NT2/D1 (cell line): ENCODE measurements around the gene KANK2.
"Not testable (repeated sequence)": the region's sequence is repeated elsewhere in the genome, so short reads cannot be mapped to it uniquely, and the experiment has no call there.

Experiments used
- YY1 ChIP-seq: IDR thresholded peaks from 2 replicates; pipeline ENCODE4 v1.6.1; 2011; ENCODE audit not compliant: insufficient read length, insufficient read depth
- ZNF274 ChIP-seq: IDR thresholded peaks from 2 replicates; pipeline ENCODE4 v1.6.1; 2011; ENCODE audit warnings: mild to moderate bottlenecking, low read depth, low read length

DNA sequence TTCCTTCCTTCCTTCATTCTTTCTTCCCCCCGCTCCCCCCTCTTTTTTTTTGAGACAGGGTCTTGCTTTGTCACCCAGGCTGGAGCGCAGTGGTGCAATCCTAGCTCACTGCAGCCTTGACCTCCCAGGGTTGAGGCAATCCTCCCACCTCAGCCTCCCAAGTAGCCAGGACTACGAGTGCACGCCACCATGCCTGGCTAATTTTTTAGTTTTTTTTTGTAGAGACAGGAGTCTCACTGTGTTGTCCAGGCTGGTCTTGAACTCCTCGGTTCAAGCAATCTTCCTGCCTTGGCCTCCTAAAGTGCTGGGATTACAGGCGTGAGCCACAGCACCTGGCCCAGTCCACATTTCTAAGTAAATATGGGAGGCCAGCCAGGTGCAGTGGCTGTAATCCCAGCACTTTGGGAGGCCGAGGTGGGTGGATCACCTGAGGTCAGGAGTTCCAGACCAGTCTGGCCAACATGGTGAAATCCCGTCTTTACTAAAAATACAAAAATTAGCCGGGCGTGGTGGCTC is 57.3 kb downstream of the KANK2 start:
- TF ChIP-seq YY1, ZNF274: not testable (repeated sequence)
